Vagina (tissue), 2 donors: Measurements from ENCODE around the gene C1QTNF8.
A peak's percentile ranks its signal among the peaks of the same experiment; 100 is the strongest.

Source experiments
- POLR2A ChIP-seq, 2 donors: fragments of 450-650 bp; IDR thresholded peaks; one replicate each; pipeline ENCODE4 v1.6.1; 2017; ENCODE audit warnings: antibody characterized with exemption in 2 of 2, mild to moderate bottlenecking in 2 of 2, moderate library complexity in 2 of 2
- TF ChIP-seq, protein P1 (sequence below), 3 experiments: fragments of 450-650 bp in 2 of 3; fragments of 200-600 bp in 1 of 3; sonication (generic) in 1 of 3; IDR thresholded peaks; one replicate each; pipeline ENCODE4 v1.5.1; 2017 to 2019; ENCODE audit warnings: antibody characterized with exemption in 3 of 3, mild to moderate bottlenecking in 2 of 3, moderate library complexity in 2 of 3

DNA sequence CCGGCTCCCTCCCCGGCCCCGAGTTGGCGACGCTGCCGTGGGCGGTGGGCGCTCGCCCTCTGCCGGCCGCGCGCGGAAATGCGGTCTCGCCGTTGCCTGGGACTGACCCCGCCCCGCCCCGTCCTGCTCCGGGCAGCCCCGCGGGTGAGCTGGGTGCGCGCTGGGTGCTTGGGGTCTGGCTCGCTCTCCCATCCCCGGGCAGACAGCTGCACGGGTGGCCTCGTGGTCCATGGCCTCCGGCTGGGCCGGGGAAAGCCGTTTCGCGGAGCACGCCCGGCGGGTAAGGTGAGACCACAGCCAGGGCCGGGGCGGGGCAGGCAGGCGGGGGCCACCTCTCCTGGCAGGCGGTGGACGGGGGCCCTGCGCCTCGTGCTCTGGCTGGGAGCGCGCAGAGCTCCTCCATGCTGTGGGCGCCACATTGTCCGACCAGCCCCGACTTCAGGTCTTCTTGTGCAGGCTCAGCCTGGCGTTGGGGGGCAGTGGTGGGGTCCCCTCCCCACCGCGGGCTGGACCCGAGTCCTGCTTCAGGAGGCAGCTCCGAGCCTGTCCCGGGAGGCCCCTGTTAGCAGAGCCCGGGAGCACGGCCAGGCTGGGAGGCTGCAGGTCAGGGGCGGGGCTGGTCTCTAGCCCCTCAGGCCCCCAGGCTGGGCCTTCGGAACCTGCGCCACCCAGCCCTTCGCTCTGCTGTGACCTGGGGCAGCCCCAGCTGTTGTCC lies 7.0 kb upstream of the C1QTNF8 start:
- TF ChIP-seq POLR2A (IDR thresholded peaks at IDR 0.05): no peak
- TF ChIP-seq, protein P1, sequence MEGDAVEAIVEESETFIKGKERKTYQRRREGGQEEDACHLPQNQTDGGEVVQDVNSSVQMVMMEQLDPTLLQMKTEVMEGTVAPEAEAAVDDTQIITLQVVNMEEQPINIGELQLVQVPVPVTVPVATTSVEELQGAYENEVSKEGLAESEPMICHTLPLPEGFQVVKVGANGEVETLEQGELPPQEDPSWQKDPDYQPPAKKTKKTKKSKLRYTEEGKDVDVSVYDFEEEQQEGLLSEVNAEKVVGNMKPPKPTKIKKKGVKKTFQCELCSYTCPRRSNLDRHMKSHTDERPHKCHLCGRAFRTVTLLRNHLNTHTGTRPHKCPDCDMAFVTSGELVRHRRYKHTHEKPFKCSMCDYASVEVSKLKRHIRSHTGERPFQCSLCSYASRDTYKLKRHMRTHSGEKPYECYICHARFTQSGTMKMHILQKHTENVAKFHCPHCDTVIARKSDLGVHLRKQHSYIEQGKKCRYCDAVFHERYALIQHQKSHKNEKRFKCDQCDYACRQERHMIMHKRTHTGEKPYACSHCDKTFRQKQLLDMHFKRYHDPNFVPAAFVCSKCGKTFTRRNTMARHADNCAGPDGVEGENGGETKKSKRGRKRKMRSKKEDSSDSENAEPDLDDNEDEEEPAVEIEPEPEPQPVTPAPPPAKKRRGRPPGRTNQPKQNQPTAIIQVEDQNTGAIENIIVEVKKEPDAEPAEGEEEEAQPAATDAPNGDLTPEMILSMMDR (IDR thresholded peaks at IDR 0.05): peak; percentile 48 to 56 (median 51)
